Right lobe of liver (tissue), 6 donors: ENCODE results near the gene TLNRD1. TPM values are rescaled to one million over a fixed set of nuclear protein-coding genes. Genes with fewer than 3 reads are reported as not detected.

Source experiments
- ATAC-seq, 4 donors: fragments of 200-7000 bp; cut with Tn5 transposase; one replicate each; pipeline ENCODE4 v1.9.1; 2020; ENCODE audit warnings: mild to moderate bottlenecking in 4 of 4, moderate library complexity in 4 of 4
- DNase-seq, 3 donors: peaks; one replicate each; pipeline ENCODE4 v3.0.0-alpha.2; 2020
- H3K27ac ChIP-seq, 3 donors: fragments of 200-600 bp; one replicate each; pipeline ENCODE4 v1.8.0; 2022
- H3K27me3 ChIP-seq, 2 donors: fragments of 200-600 bp; one replicate each; pipeline ENCODE4 v1.8.0; 2022
- H3K36me3 ChIP-seq, 4 donors: fragments of 200-600 bp; sonication (generic) in 1 of 4; one replicate each; pipeline versions ENCODE4 v1.5.1 to v1.8.0; 2017 to 2022; ENCODE audit warnings: control low read depth in 1 of 4
- H3K4me1 ChIP-seq, 4 donors: fragments of 200-600 bp; sonication (generic) in 1 of 4; one replicate each; pipeline versions ENCODE4 v1.5.1 to v1.8.0; 2017 to 2022; ENCODE audit warnings: control low read depth in 1 of 4
- H3K4me3 ChIP-seq, 3 donors: fragments of 200-600 bp; one replicate each; pipeline ENCODE4 v1.8.0; 2022
- H3K9me3 ChIP-seq, 4 donors: fragments of 200-600 bp; sonication (generic) in 1 of 4; one replicate each; pipeline versions ENCODE4 v1.5.1 to v1.8.0; 2017 to 2022; ENCODE audit warnings: control low read depth in 1 of 4
- POLR2A ChIP-seq: fragments of 450-650 bp; IDR thresholded peaks from one replicate; pipeline ENCODE4 v1.6.1; 2017; ENCODE audit warnings: antibody characterized with exemption, mild to moderate bottlenecking
- WGBS: methylation state at CpG from one replicate; pipeline ENCODE4 v1.1.6; 2018; ENCODE audit warnings: low coverage, low lambda C conversion rate; ENCODE audit not compliant: insufficient coverage; ENCODE audit errors: missing lambda C conversion rate; 5-methylcytosine and 5-hydroxymethylcytosine counted together
- intact Hi-C, 2 donors: fragments of 100-400 bp; cut with DNase I; formaldehyde crosslinking; loops; one replicate each; pipeline versions ENCODE4 v1.11.2 to v1.14.1; 2022
- total RNA-seq, 6 experiments: library from RNA; depleted of rRNA in 2 of 6; stranded (reverse); fragments of >200 nt in 2 of 6; fragmentation: NEBNext Ultra II Directional in 3 of 6; extraction: Animal tissue kit (Norgen Biotek cat#: 25700) in 3 of 6; gene quantifications; one replicate each; pipeline versions ENCODE4 v1.1.0 to v1.2.4, GENCODE V29; 2016 to 2023
- TF ChIP-seq, protein P1 (sequence below), 4 donors: fragments of 200-600 bp in 3 of 4; fragments of 450-650 bp in 1 of 4; IDR thresholded peaks; one replicate each; pipeline versions ENCODE4 v1.5.1 to v1.8.0; 2016 to 2022; ENCODE audit warnings: antibody characterized with exemption in 4 of 4, mild to moderate bottlenecking in 2 of 4
- donor health status: DM: no; HTN: yes; CAD: no.
- donor health status: DM: no; HTN: no; CAD: no.
- donor health status: DM: no; HTN: no; CAD: no.
- donor health status: DM: no; HTN: yes; CAD: no.
- donor health status: DM: no; HTN: yes; CAD: no.

Gene TLNRD1
- total RNA-seq, 6 experiments from 2014 or later: 3.0 to 7.4 (median 5.5) TPM

DNA sequence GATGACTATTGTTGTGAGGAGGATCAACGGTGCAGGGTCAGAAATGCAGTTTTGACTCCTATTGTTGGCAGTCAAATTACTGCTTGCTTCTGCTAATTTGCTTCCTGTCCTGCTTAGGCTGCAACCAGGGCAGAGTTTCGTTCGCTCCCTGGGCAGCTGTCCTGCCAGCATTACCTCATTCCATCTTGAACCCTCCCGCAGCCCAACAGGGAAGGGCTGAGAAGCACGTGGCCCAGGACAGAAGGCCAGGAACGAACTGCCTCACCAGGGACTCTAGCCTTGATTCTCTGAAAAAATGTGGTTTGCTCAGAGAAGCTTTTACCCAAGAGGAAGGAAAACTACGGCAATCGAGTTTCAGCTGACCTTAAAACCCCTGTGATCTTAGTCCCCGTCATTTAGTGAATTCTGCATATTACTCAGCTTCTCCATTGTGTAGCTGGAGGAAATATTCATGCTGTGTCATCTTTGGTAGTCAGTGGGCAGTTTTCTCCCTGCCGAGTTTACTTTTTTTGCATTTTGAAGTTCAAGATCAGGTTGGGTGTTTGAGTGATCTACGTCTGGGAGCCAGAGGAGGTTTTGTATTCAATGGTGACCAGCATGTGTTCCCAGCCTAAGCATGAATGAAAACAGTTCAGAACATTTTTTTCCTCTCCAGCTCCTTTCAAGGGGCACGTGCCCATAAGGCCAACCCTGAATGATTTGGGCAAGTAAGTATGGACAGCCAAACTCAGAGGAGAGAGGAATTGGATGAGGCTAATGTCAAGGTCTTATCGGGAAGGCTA is 23.0 kb downstream of the TLNRD1 start:
- Histone ChIP-seq H3K27me3 (no peaks in the 10 kb centered on the region), H3K36me3 (no peaks in the 10 kb centered on the region), H3K4me1 (peaks cover 0 to 8% (median 2%) of the 10 kb centered on the region in 4 donors), H3K9me3 (no peaks in the 10 kb centered on the region), H3K4me3 (no peak overlapping the region), H3K27ac (peak overlapping the region; percentile 37 to 61 (median 49))
- ATAC-seq (peak; percentile 90 to 93 (median 92)), DNase-seq (peak; percentile 77 to 84 (median 79))
- 24% methylated on average over 13 of the region's 13 CpGs for WGBS
- intact Hi-C loops: no loop called here
- no peak for TF ChIP-seq POLR2A
- TF ChIP-seq, protein P1, sequence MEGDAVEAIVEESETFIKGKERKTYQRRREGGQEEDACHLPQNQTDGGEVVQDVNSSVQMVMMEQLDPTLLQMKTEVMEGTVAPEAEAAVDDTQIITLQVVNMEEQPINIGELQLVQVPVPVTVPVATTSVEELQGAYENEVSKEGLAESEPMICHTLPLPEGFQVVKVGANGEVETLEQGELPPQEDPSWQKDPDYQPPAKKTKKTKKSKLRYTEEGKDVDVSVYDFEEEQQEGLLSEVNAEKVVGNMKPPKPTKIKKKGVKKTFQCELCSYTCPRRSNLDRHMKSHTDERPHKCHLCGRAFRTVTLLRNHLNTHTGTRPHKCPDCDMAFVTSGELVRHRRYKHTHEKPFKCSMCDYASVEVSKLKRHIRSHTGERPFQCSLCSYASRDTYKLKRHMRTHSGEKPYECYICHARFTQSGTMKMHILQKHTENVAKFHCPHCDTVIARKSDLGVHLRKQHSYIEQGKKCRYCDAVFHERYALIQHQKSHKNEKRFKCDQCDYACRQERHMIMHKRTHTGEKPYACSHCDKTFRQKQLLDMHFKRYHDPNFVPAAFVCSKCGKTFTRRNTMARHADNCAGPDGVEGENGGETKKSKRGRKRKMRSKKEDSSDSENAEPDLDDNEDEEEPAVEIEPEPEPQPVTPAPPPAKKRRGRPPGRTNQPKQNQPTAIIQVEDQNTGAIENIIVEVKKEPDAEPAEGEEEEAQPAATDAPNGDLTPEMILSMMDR (IDR thresholded peaks at IDR 0.05): no peak

DNA sequence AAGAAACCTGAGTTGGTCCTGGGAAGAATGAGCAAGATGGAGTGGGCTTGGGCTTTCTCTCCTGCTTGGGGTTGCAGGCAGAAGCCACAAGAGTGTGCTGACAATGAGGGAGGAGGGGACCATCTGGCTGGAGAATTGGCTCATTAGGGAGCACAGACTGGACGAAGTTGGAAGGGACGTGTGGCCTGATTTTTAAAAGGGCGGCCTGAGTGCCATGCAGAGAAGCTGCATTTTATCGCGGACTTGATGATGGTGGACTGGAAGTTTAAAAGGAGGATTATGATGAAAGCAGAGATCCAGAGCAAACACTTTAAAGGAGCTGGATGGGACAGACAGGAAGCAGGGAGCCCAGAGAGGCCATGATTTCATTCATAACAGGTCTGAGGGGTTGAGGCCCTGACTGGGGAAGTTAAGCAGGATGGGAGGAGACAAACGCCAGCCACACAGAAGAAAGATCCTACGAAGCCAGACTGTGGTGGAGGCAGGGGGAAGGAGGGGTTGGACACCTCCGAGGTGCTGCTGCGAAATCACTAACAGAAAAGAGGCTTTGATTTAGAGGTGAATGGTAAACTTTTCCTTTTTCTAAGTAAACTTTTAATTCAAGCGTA is 23.6 kb downstream of the TLNRD1 start:
- peaks cover 0 to 8% (median 2%) of the 10 kb centered on the region in 4 donors for H3K4me1 ChIP-seq
- peak overlapping the region; percentile 37 to 61 (median 49) for H3K27ac ChIP-seq
- ATAC-seq: peak; percentile 15 to 50 (median 26)
- no peak for TF ChIP-seq POLR2A
- TF ChIP-seq, protein P1 (IDR thresholded peaks at IDR 0.05): no peak
- H3K36me3 ChIP-seq: no peaks in the 10 kb centered on the region
- H3K4me3 ChIP-seq: no peak overlapping the region
- intact Hi-C loops: no loop called here
- no peaks in the 10 kb centered on the region for H3K27me3 ChIP-seq
- WGBS: 68% methylated on average over 9 of the region's 10 CpGs
- DNase-seq: no peak
- no peaks in the 10 kb centered on the region for H3K9me3 ChIP-seq

DNA sequence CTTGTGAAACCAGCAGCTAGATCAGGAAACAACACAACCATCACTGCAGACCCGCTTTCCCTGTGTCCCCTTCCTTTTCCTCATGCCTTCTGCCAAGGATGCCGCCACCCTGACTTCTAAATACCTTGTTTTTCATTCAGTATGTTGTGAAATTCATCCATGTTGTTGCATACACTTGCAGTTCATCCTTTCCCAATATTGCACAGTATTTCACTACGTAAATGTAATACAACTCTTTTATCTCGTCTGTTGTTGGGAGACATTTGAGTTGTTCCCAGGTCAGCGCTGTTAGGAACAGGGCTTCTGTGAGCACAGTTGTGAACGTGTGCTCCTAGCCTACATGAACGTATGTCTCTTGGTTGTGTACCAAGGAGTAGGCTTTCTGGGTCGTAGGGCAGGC is 24.2 kb downstream of the TLNRD1 start:
- DNase-seq (no peak), ATAC-seq (peak in 1 of 4 donors; percentile 62)
- intact Hi-C loops: no loop called here
- no peak for TF ChIP-seq POLR2A
- TF ChIP-seq, protein P1 (IDR thresholded peaks at IDR 0.05): no peak
- no peaks in the 10 kb centered on the region for H3K36me3 ChIP-seq
- no peaks in the 10 kb centered on the region for H3K9me3 ChIP-seq
- H3K27me3 ChIP-seq: no peaks in the 10 kb centered on the region
- H3K4me1 ChIP-seq: peaks cover 0 to 8% (median 2%) of the 10 kb centered on the region in 4 donors
- 17% methylated on average over 6 of the region's 8 CpGs for WGBS
- no peak overlapping the region for H3K27ac ChIP-seq
- no peak overlapping the region for H3K4me3 ChIP-seq

DNA sequence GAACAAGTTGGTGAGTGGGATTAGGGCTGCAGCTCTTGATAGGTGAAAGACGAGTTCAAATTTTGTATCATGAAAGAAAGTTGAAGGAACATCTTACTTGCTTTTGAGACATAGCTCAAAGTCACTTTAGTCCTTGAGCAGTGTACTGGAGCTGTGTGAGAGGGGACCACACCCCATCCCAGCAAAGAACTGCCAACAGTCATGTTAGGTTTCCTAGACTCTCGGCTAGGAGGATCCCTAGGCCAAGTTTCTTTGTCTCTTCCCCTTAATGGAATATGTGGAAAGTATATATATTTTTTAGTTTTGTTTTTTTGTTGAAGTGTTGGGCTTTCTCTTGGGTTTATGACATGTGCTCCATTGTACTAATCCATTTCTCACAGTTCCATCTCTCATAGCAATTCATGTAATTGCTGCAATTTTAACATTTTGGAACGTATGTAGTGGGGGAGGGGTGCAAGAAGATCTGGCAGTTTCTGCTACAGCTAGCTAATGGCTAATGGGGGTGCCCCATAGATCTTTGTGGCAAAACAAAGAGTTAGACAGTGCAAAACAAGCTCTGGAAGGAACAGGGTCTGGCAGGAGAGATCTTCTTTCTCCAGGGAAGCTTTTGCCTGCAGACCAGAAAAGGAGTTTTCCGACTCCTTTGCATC is 25.1 kb downstream of the TLNRD1 start:
- no peak for ATAC-seq
- Histone ChIP-seq H3K9me3 (no peaks in the 10 kb centered on the region), H3K4me3 (no peak overlapping the region), H3K4me1 (peaks cover 0 to 8% (median 2%) of the 10 kb centered on the region in 4 donors), H3K27ac (no peak overlapping the region), H3K36me3 (no peaks in the 10 kb centered on the region), H3K27me3 (no peaks in the 10 kb centered on the region)
- intact Hi-C loops: no loop called here
- no peak for DNase-seq
- no peak for TF ChIP-seq POLR2A
- TF ChIP-seq, protein P1 (IDR thresholded peaks at IDR 0.05): no peak
- WGBS: 90% methylated on average over 4 of the region's 4 CpGs
